Right renal cortex interstitium (tissue), 3 donors: ENCODE results near the gene ATXN1. TPM values are rescaled to one million over a fixed set of nuclear protein-coding genes. Genes with fewer than 3 reads are reported as not detected.
"Not testable (repeated sequence)": the region's sequence is repeated elsewhere in the genome, so short reads cannot be mapped to it uniquely, and the experiment has no call there.

ENCODE experiments used
- DNase-seq, 3 donors: peaks; one replicate each; pipeline ENCODE4 v3.0.0-alpha.2; 2013; ENCODE audit warnings: low read depth in 3 of 3, low spot score in 2 of 3
- polyA plus RNA-seq, 3 donors: library from polyadenylated mRNA; unstranded; fragments of 120-200 nt; gene quantifications; one replicate each; pipeline ENCODE4 v1.2.1, GENCODE V29; 2013; ENCODE audit not compliant: insufficient read length in 3 of 3

ATXN1 gene
- polyA plus RNA-seq, 3 donors = 17.5 to 19.4 (median 19.4) TPM

DNA sequence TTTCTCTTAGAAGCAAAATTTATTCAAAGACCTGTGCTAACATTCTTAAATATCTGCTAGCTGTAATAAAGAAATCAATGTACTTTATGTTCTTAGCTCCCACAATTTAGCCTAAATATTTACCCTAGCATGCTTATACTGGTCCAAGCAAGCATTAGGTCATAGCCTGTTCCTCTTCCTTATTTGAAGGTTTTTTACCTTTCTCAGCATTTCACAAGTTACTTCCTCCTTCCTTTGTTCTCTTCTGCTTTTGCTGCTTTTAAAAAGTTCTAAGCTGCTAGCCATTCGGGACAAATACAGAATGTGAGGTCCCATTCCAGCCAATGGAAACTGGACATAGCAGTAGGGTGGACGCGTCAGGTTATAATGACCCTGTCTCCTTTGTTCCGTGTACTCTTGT, 354.7 kb downstream of the ATXN1 start:
- not testable (repeated sequence) for DNase-seq

DNA sequence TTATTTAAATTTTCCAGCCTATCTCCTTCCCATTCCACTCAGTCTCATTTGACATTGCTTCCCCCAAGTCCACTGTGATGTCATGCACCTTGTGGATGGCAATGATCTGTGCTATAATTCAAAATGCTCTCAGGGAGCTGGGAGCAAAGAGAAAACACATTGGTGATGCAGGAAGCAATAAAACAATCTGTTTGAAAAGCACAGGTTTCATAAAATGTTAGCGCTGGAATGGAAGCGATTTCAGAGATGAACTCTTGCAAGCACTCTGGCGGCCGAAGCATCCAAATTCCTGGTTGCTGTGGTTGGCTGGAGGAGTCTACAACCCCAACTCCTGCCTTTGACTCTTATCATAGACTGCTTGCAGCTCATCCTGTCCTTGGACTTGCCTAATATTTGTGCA, 355.9 kb downstream of the ATXN1 start:
- no peak for DNase-seq

DNA sequence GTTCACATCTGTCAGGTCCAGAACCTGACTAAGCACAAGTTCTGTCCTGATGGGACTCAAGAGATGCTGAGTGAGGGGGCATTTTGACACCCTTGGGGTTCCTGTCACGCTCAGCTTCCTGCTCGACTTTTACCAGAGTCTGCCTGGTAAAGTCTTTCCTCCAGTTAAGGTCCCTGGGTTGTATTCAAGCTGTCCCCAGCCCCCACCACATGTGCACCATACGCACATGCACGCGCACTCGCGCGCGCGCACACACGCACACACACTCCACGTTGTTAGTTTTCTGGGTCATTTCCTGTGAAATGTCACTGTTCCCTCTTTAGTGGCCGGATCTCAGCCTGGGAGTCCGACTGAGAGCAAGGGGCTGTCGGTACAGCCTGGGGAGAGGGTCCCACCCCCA, 356.8 kb downstream of the ATXN1 start:
- DNase-seq = no peak

DNA sequence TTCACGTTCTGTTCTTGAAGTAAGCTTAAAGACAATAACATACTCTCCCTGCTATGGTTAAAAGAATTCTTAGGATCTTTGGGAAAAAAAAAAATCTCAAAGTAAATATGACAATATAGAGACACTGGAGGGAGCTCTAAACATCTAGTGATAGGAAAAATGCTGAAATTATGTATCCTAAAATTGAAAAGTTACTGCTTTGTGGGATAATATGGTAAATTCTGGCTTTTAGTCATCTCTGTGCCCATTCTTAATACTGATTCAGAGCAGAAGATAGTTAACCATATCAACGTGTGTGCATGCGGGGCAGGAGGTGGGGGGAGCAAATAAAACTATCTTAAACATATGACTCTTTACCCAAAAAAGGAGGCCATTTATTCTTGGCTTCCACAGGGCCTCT, 357.4 kb downstream of the ATXN1 start:
- no peak for DNase-seq

DNA sequence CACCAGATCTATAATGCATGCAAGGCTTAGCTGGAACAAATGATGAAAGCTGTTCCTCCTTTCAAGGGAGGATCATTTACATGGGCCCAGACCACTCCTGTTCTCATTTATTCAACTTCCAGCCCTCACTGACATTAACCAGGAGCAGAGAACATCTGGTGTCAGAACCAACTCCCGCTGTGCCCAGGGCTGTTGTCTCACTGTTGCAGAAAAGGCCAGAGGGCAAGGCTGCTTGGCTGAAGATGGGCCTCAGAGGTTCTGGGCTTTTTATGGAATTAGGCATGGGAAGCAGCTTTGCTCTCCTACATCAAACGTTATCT, 358.7 kb downstream of the ATXN1 start:
- DNase-seq = no peak

DNA sequence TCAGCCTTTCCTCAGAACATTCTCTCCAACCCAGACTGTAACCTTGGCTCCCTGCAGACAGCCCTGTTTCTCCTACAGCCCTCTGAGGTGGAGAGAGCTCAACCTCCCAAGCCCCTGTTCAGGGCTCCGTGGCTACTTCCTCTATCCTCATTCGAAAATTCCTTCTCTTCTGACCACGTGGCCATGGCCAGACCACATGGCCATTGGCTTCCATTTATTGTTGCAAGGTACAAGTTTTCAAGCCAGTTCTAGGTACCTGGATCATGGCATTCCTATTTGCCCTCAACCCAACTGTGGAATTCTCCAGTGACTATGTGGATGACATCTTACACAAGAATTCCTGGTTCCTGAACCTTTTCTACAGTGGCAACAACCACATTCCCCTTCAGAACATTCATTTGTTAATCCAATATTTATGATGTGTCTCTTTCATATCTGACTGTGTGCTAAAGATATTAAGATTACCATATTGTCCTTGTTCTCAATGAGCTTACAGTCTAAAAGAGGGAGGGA, 361.0 kb downstream of the ATXN1 start:
- DNase-seq = no peak

DNA sequence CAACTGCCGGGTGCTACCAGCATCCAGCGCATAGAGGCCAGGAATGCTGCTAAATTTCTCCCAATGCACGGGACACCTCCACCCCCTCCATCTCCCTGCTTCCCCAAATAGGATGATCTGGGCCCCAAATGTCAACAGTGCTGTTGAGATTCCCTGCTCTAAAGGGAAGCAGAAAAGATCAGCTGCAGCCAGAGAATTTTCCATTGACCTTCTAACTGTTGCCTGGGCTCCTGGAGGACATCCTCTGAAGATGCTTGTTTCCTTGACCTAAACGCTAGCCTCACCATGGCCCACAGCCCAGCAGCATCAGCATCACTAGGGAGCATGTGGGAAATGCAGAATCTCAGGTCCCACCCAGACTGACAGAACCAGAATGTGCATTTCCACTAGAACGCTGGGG, 361.6 kb downstream of the ATXN1 start:
- no peak for DNase-seq

DNA sequence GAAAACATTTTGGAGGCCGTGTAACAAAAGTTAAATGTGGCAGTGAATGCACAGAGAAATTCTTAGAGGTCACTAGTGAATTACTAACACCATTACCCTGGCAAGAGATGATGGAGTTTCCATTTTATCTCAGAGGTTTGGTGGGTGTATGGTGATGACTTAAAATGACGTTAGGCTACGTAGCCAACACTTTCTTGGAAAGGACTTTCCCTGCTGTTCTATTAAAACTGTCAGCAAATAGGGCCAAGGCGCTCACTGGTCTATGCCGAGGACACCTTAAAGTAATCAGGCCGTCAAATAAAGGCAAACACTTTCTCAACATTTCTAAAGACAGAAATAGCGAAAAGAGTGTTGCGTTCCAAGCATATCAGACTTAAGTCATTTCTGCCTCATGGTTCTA, 362.1 kb downstream of the ATXN1 start:
- DNase-seq = no peak

DNA sequence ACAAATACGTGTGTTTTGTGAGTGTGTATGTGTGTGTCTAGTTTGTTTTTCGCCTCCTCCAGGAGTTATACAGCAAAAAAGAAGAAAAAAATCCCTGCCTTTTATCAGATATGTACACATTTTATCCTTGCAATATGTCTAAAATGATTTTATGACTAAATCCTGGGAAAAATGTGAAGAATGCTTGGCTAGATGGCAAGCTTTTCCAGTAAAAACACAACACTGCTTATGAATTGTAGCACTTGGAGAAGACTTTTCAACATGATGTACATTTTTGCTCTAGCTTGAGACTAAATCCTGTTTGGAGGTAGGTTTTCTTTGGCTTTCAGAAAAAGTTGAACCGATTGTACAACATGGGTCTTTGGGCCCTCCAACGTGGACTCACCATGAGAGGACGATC, 362.7 kb downstream of the ATXN1 start:
- DNase-seq = no peak

DNA sequence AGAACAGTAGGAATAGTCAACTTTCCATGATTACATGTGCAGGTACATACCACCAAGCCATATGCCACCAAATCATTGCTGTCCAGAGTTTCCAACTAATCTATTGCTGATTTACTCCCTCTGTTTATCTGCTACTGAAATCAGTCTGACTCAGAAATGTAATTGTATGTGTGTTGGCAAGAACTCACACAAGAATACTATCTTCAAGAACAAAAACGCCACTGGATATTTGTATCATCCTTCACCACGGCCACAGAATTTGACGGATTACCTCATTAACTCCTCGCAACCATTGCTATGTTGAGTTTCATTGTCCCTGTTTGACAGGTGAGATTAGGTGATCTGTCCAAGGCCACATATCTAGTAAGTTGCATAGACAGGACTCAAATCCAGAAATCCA, 363.6 kb downstream of the ATXN1 start:
- no peak for DNase-seq

DNA sequence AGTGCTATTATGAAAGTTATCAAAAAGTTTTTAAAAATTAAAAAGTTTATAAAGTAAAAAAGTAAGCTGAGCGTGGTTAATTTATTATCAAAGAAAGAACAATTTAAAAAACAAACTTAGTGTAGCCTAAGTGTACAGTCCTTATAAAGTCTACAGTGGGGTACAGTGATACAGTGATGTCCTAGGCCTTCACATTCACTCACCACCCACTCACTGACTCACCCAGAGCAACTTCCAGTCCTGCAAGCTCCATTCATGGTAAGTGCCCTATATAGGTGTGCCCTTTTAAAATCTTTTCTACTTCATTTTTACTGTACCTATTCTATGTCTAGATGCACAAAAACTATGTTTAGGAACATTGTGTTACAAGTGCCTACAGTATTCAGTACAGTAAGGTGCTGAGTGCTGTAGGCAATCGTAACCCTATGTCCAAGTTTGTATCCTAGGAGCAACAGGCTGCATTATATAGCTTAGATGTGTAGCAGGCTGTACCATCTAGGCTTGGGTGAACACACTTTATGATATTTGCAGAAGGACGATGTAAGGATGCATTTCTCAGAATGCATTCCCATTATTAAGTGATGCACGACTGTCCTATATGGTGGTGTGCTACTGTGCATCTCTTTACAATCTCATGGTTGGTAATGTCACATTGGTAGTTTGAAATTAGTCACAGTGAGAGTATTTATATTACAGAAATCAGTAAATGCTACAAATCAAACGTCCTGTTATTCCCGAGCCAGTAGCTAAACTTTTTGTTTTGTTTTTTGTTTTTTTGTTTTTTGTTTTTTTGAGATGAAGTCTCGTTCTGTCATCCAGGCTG, 364.6 kb downstream of the ATXN1 start:
- DNase-seq = no peak

DNA sequence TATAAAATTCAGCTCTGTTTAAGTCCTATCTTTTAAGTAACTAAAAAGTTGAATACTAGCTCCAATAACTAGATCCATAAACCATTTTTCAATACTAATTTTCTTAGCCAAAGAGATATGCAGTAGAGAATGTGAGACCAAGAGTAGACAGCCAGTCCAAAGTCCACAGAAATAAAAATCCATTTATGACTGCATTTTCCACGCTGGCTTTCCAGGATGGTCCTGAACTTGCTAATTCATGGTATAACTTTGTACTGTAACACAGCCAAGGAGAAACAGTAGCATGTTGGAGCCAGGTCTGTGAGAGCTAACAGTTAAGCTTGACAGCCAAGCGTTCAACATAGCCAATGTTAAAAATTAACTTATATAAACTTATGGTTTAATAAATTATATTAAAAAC, 366.6 kb downstream of the ATXN1 start:
- no peak for DNase-seq

DNA sequence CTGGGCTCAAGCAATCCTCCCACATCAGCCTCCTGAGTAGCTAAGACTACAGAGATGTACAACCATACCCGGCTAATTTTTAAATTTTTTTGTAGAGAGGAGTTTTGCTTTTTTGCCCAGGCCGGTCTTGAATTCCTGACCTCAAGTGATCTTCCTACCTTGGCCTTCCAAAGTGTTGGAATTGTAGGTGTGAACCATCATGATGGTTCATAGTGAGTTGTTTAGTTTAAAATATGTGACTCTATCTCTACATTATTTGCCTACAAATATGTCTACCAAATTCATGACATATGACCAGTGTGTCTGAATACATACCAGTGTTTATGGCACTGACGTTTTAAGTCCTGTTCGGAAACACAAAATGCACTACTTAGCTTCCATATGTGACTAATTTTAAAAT, 367.9 kb downstream of the ATXN1 start:
- no peak for DNase-seq

DNA sequence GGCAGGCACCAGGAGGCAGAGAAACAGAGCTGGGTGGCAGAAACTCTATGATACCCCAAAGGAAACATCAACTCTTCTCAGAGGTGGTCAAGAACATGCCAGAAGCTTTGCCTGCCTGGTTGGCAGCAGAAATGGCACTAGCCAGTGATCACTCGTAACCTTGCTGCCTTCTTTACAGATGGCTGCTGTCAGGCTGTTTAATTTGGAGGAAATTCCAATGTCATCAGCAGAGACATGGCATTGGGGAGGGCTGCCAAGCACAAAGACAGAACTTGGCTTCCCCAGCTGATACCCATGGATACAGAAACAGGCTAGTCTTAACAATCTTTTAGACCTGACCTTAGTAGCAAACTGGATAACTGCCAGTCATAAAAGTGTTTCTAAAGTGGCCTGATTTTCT, 369.2 kb downstream of the ATXN1 start:
- no peak for DNase-seq

DNA sequence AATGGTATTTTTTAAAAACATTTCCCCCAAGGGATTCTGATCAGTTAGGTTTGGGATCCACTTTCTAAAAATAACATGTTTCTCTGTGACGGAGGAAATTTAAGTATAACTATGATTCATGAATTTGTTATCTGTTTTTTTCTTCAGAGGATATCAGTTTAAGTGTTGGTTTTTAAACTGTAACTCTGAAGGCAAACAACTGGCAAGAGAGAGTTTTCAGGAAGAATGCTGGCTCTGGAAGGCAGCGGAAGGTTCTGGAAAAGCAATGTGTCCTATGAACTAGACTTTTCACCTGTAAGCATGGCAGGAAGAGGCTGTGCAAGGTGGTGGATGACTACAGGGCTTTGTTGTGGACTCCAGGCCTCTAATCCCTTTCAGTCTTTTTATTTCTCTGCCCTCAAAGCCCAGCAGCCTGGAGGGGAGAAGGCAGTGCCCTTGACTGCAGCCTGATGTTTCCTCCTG, 369.8 kb downstream of the ATXN1 start:
- DNase-seq = no peak

DNA sequence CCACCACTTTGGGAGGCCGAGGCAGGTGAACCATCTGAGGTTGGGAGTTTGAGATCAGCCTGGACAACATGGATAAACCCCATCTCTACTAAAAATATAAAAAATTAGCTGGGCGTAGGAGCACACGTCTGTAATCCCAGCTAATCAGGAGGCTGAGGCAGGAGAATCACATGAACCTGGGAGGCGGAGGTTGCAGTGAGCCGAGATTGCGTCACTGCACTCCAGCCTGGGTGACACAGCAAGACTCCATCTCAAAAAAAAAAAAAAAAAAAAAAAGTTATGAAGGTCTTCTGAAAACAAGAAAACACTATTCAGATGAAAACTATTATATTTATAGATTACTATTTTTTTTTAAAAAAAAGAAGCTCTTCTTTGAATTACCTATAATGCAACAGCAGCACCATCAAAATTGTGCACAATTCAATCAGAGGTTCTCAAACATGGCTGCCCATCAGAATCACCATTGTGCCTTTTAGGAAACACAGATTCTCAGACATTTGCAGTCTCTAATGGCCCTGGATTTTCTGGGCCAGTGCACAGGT, 370.3 kb downstream of the ATXN1 start:
- DNase-seq = not testable (repeated sequence)

DNA sequence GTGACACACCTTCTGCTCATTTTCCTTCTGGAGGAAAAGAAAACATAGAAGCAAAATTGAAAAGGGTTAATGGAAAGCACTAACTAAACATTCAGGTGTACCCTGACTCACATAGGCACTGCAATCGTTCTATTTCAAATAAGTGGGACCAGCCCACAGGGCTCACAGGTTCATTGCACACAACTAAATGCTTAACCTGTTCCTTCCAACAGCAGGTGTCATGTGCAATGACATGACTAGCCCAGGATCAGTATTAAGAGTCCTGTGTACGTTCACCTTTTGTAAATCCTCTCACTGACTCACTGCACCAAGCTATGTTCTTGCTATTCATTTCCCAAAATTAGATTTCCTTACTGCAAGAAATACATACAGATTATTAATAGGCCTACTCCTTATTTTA, 371.6 kb downstream of the ATXN1 start:
- DNase-seq = no peak

DNA sequence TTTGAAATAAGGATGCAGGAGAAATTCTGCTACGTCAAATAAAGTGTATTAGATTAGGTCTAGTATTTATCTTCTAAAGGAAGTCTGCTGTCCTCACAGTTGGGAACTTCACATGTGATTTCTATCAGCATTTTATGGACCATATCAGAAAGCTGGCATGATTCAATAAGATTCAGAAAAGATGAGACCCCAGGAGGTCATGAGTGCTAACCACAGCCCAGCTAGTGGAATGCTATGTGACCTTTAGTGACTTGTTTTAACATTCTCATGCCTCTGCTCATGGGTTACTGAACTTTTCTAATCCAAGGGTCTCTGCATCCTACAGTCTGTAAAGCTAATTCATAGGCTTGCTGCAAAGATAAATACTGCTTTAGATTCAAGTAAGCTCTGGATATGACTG, 372.8 kb downstream of the ATXN1 start:
- DNase-seq = no peak

DNA sequence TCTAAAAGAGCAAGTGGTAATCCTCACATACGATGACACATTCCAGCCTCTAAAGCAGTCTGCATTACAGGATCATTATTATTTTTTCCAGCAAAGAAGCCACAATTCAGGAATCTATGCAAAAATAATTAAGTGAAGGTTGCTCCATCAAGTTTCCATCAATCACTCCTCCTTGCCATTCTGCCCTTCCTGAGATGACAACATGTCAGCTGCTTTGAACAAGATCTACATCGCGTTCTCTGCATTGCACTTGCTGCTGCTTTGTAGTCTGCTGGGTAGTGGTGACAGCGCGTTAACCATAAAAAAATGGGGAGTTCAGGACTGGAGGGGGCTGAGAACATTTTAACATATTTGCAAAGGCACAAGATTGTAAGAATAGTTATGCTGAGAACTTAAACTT, 375.2 kb downstream of the ATXN1 start:
- DNase-seq = no peak

DNA sequence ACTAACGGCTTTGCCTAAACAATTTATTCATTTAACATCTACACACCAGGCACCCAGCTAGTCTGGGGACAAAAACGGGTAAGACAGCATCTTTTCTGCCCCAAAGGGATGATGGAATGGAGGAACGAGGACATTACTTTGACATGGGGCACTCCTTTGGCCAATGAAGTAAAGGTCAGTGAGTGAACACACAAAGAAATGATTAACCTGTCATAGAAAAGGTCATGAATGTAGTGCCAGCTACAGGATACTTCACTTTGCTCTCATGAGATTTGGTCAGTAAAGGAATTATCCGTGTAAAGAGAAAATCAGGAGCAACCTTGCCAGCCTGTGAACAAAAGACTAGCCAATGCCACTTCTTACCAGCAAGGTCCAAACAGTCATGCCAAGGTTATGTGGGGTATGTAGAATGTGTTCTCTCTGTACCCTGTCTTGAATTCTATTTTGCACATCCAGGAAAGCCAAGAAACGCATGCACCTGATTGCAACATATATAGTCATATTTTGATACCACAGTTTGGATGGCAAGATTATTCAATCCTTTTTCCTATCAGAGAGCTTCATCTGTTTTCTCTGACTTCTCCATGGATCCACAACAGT, 377.6 kb downstream of the ATXN1 start:
- DNase-seq = no peak

DNA sequence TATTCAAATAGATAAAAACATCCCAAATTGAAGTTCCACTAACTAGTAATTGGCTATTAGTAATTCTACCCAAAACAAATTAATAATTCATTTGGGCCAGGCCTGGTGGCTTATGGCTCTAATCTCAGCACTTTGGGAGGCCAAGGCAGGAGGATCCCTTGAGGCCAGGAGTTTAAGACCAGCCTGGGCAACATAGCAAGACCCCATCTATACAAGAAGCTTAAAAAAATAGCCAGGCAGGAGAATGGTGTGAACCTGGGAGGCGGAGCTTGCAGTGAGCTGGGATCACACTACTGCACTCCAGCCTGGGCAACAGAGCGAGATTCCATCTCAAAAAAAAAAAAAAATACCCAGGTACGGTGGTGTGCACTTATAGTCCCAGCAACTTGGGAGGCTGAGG, 379.3 kb downstream of the ATXN1 start:
- DNase-seq = not testable (repeated sequence)

DNA sequence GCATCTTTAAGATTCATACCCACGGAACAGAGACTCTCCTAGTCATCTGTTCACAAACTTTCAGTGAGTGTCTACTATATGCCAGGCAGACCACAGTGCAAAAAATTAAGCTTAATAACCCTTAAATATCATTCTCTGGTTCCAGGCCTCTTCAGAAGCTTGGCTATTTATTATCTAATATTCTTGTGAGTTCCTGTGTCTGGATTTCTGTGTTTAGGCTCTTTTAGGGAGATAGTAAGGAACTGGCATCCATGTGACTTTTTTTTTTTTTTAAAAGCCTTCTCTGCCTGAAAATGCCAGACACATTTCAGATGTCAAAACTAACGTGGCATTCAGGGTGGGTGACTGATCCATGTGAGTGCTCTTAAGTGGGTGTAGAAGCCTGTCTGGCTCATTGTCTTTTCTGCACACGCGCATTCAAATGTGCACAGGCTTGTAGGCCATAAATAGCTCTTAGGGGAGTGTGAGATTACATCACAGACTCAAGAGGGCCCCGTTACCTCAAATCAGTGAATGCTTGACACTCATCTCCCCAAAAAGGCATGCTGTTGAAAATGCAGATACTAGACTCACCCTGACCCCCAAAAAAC, 380.9 kb downstream of the ATXN1 start:
- DNase-seq = no peak
